T1000 (cell line): ENCODE measurements around the gene GSS.

ENCODE experiments used
- DNase-seq: peaks from one replicate; lab custom pipeline; 2025; ENCODE audit warnings: mixed read lengths; lab: John Stamatoyannopoulos, UW

Gene GSS

GRCh38 chr20:34946661-34947060 lies 8.9 kb downstream of the GSS start:
- no peak for DNase-seq

- DNase-seq = no peak
These were observed 10.1 kb downstream of the GSS start for GRCh38 chr20:34945315-34946077.

GRCh38 chr20:34943808-34944567 lies 11.6 kb downstream of the GSS start:
- DNase-seq = no peak

GRCh38 chr20:34942301-34942700 lies 13.3 kb downstream of the GSS start:
- no peak for DNase-seq

GRCh38 chr20:34941226-34941625 lies 14.4 kb downstream of the GSS start:
- no peak for DNase-seq

GRCh38 chr20:34940081-34940481 lies 15.5 kb downstream of the GSS start:
- DNase-seq = no peak

- no peak for DNase-seq
These were observed 17.0 kb downstream of the GSS start for GRCh38 chr20:34938466-34939163.

GRCh38 chr20:34931771-34932170 lies 23.8 kb downstream of the GSS start:
- DNase-seq = no peak

GRCh38 chr20:34928411-34928810 lies 27.2 kb downstream of the GSS start:
- DNase-seq = no peak

GRCh38 chr20:34927736-34928135 lies 27.9 kb downstream of the GSS start:
- DNase-seq = peak; percentile 13

- no peak for DNase-seq
These were observed 29.0 kb downstream of the GSS start for GRCh38 chr20:34926581-34926980.

GRCh38 chr20:34925981-34926380 lies 29.6 kb downstream of the GSS start:
- no peak for DNase-seq

- DNase-seq = no peak
These were observed 30.3 kb downstream of the GSS start for GRCh38 chr20:34925341-34925740.

- DNase-seq = no peak
These were observed 32.2 kb downstream of the GSS start for GRCh38 chr20:34923414-34923813.

- peak; percentile 28 for DNase-seq
These were observed 32.8 kb downstream of the GSS start for GRCh38 chr20:34922654-34923381.

- DNase-seq = no peak
These were observed 34.2 kb downstream of the GSS start for GRCh38 chr20:34921436-34921835.

GRCh38 chr20:34920055-34920454 lies 35.6 kb downstream of the GSS start:
- no peak for DNase-seq

- no peak for DNase-seq
These were observed 38.7 kb downstream of the GSS start for GRCh38 chr20:34916774-34917354.

- no peak for DNase-seq
These were observed 39.7 kb downstream of the GSS start for GRCh38 chr20:34915749-34916455.

GRCh38 chr20:34915131-34915530 lies 40.5 kb downstream of the GSS start:
- DNase-seq = no peak
